GM12891 (cell line): ENCODE data around the gene MDM2.

Experiments used
- DNase-seq: peaks from one replicate; pipeline ENCODE4 v3.0.0; 2011; ENCODE audit warnings: low spot score; ENCODE audit not compliant: insufficient read length
- FAIRE-seq: peaks from 2 replicates; lab custom pipeline; 2011; peaks lifted over from hg19 to GRCh38; lab: Jason Lieb, UNC
- PAX5 ChIP-seq: IDR thresholded peaks from 2 replicates; pipeline ENCODE4 v1.6.1; 2011; ENCODE audit warnings: low read length, moderate library complexity, mild to moderate bottlenecking; ENCODE audit not compliant: insufficient read depth, severe bottlenecking
- POLR2A ChIP-seq: IDR thresholded peaks from 2 replicates; pipeline ENCODE4 v1.6.1; 2011; ENCODE audit warnings: low read depth, low read length, control low read depth
- POLR2AphosphoS5 ChIP-seq: IDR thresholded peaks from 2 replicates; pipeline ENCODE4 v1.6.1; 2011; ENCODE audit warnings: low read depth, low read length, control low read depth
- POU2F2 ChIP-seq: IDR thresholded peaks from 2 replicates; pipeline ENCODE4 v1.6.1; 2011; ENCODE audit warnings: low read depth, mild to moderate bottlenecking, control low read depth, low read length, moderate library complexity
- SPI1 ChIP-seq: IDR thresholded peaks from 2 replicates; pipeline ENCODE4 v1.6.1; 2011; ENCODE audit warnings: low read depth, low read length, control low read depth
- TAF1 ChIP-seq: IDR thresholded peaks from 2 replicates; pipeline ENCODE4 v1.6.1; 2011; ENCODE audit warnings: low read depth, low read length, control low read depth

The MDM2 gene

DNA sequence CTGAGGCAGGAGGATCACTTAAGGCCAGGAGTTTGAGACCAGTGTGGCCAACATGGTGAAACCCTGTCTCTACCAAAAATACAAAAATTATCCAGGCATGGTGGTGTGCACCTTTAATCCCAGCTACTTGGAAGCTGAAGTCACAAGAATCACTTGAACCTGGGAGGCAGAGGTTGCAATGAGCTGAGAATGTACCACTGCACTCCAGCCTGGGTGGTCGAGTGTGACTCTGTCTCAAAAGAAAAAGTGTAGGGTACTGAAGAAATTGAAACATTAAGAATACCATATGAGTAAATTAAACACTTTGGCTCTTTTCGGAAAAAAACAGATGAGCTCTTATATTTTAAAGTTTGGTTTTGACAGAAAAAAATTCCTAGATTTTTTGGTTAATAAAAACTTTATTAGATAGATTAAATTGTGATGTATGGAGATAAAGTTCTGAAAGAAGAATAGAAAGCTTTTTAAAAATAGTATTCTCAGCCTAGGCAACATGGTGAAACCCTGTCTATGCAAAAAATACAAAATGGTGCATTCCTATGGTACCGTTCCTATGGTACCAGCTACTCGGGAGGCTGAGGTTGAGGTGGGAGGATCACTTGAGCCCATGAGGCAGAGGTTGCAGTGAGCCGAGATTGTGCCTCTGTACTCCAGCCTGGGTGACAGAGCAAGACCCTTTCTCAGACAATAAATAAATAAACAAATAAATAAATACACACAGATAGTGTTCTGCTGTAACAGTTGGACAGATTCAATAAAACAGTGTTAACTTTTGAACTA is 20.1 kb downstream of the MDM2 start:
- no peak for FAIRE-seq
- TF ChIP-seq SPI1 (no peak), PAX5 (no peak), POLR2A (peak; percentile 11; the same call in 1 of the 2 replicates), TAF1 (no peak), POLR2AphosphoS5 (0 out of 2 replicates have a peak, but pooled peaks have one; percentile 13), POU2F2 (no peak)
- DNase-seq, result no peak

DNA sequence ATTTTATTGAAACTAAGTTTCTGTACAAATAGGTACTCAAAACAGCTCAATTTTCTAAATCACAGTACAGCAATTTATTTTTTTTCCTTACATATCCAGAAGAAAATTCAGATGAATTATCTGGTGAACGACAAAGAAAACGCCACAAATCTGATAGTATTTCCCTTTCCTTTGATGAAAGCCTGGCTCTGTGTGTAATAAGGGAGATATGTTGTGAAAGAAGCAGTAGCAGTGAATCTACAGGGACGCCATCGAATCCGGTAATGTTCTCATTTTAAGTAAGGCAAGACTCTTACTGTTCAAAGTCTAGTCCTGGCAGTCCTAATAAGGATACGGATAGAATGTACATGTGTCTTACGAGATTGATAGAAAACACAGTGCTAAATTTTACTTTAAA is 20.7 kb downstream of the MDM2 start:
- DNase-seq (no peak), FAIRE-seq (no peak)
- TF ChIP-seq POLR2AphosphoS5, result peak; percentile 72; the same call in 1 of the 2 replicates
- TF ChIP-seq POU2F2, result no peak
- no peak for TF ChIP-seq SPI1
- TF ChIP-seq POLR2A, result peak; percentile 47

DNA sequence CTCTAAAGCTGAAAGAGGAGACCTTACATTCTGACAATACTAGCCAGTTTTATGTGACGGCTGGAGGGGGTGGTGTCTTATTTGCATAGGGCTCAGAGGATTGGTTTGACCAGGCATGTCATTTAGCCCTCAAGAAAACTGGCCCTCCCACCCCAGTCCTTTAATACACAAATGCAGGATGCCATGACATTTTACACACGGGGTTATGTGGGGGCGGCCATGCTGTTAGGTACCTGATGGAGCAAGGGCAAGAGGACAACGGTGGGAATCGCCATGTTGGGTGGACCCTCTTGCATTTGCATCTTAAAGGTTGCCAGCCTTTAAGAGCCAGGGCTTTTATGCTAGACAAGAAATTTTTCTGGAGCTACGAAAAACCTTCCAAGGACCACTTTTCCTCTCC is 23.3 kb downstream of the MDM2 start:
- FAIRE-seq, result no peak

DNA sequence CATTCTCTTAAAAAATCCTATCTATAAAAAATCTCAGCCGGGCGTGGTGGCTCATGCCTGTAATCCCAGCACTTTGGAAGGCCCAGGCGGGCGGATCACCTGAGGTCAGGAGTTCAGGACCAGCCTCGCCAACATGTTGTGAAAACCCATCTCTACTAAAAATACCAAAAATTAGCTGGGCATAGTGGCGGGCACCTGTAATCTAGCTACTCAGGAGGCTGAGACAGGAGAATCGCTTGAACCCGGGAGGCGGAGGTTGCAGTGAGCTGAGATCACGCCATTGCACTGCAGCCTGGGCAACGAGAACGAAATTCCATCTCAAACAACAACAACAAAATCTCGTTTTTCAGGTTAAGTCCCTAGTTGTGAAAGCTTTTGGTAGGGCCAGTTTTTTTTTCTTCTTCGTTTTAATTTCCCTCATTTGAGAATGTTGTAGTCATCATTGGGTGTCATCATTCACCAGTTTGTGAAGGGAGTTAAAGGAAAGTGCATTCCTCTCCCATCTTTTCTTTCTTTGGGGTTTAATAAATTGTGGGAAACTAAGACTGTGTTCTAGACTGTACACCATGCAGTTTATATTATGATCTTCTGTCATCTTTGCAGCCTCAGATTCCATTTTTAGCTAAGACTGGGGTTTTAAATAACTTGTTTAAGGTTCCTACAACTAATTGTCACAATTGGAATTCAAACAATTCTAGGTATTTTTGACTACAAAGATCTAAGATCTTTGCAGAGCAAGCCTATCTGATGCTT is 23.9 kb downstream of the MDM2 start:
- FAIRE-seq (no peak), DNase-seq (no peak)
- TF ChIP-seq TAF1, result no peak
- TF ChIP-seq POLR2A, result peak; percentile 48; the same call in 1 of the 2 replicates

More for the DNA sequence above, 23.3 kb downstream of the MDM2 start:
- TF ChIP-seq POLR2AphosphoS5 (peak; percentile 86), POLR2A (peak; percentile 45; the same call in 1 of the 2 replicates), SPI1 (no peak)
- DNase-seq, result no peak

DNA sequence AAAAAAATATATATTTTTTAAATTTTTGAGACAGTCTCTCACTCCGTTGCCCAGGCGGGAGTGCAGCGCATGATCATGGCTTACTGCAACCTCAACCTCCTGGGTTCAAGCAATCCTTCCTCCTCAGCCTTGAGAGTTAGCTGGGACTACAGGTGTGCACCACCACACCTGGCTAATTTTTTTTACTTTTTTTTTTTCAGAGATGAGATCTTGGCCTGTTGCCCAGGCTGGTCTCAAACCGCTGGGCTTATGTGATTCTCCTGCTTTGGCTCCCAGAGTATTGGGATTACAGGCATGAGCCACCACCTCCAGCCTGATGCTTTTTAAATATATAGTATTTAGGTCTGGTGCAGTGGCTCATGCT is 24.5 kb downstream of the MDM2 start:
- TF ChIP-seq SPI1 (no peak), TAF1 (no peak), POU2F2 (no peak), PAX5 (no peak), POLR2A (no peak), POLR2AphosphoS5 (no peak)
- DNase-seq, result no peak
- FAIRE-seq, result no peak

DNA sequence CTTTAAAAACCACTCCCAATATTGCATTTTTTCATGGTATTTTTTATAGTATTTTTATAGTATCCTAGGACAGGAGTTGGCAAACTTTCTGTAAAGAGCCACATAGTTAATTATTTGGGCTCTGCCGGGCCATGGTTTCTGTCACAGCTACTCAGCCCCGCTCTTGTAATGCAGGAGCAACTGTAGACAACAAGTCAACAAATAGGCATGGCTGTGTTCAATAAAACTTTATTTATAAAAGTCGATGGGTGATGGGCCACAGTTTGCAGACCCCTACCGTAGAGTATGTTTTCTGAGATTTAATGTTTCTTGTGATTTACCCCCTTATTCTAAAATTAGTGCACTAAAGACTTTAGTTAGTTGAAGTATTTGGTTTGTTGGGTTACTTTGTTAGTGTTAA is 25.5 kb downstream of the MDM2 start:
- DNase-seq (no peak), FAIRE-seq (no peak)
- TF ChIP-seq SPI1, result no peak
- TF ChIP-seq POLR2AphosphoS5, result peak; percentile 18; the same call in 1 of the 2 replicates
- TF ChIP-seq POU2F2, result no peak
- TF ChIP-seq TAF1, result no peak
- TF ChIP-seq POLR2A, result 0 out of 2 replicates have a peak, but pooled peaks have one; percentile 21

DNA sequence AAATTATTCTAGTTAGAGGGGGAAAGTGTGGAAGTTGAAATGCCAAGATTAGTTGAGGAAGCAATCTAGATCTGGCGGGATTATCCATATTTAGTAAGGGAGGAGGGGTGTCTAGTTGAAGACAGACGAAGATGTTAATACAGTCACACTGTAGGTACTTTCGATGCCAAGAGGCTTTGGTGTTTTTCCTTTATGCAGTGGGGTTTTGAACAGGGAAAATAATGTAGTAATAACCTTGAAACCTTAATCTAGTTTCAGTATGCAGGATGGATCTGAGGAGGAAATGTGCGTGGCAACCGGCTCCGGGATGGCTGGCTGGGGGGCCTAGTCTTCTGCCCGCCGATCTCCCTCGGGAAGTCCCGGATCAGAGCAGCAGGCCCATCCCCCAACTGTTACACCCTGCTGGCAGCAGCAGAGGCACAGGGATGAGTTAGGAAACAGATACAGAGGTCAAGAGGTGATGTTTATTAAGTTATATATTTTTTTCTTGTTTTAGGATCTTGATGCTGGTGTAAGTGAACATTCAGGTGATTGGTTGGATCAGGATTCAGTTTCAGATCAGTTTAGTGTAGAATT is 27.4 kb downstream of the MDM2 start:
- TF ChIP-seq SPI1 (no peak), POLR2A (peak; percentile 78)
- DNase-seq (no peak), FAIRE-seq (no peak)

DNA sequence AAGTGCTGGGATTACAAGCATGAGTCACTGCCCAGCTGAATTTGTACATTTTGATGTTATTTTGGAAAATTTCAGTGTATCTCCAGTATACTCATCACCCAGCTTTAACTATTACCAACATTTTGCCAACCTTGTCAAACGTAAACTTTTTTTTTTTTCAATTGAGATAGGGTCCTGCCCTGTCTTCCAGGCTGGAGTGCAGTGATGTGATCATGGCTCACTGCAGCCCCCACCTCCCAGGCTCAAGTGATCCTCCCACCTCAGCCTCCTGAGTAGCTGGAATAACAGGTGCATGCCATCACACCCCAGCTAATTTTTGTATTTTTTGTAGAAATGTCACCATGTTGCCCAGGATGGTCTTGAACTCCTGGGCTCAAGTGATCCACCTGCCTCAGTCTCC is 29.2 kb downstream of the MDM2 start:
- FAIRE-seq (no peak), DNase-seq (no peak)
- TF ChIP-seq POU2F2, result no peak
- peak; percentile 55; the same call in 1 of the 2 replicates for TF ChIP-seq POLR2AphosphoS5
- no peak for TF ChIP-seq PAX5
- no peak for TF ChIP-seq POLR2A
- TF ChIP-seq SPI1, result no peak
- TF ChIP-seq TAF1, result no peak

DNA sequence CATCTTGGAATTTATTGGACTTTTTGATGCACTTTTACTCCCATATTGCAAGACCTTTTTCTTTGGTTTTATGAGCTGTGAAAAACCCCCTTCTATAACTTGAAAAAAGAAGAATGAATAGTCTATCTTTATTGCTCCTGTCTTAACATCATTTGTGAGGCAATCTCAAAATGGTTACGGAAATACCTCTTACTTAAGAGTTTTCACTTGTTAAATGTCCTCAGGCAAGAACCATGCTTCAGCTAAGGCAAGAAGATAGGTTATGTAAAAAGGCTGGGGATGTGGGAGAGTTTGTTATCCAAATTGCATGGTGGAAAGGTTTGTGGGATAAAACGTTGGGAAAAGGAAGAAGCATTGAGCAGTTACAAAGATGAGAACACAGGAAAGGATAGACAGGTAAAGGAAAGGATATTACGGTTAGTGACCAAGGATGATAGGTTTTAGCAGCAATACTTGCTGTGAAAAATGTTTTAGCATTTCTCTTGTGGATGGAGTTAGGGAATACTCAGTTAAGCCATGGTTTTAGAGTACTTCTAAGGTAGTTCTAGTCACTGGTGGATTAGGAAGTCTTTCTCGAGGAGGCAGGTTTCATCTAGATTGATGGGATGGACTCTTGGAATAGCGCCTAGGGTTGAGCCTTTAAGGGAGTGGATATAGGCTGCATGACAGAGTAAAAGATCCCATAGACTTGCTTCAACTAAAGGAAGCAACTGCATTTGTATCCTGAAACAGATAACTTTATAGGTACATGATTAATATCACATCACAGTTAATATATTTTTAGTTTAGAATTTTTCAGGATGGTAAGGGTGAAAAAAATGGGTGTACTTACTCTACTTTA is 30.3 kb downstream of the MDM2 start:
- TF ChIP-seq PAX5 (no peak), POLR2AphosphoS5 (peak; percentile 65; the same call in 1 of the 2 replicates), POLR2A (peak; percentile 65; the same call in 1 of the 2 replicates)
- FAIRE-seq, result no peak

More for the DNA sequence above, 30.3 kb downstream of the MDM2 start:
- DNase-seq, result no peak
